HG02642 (cell line): ENCODE results near the gene AP1M1.

ENCODE experiments used
- ATAC-seq: cut with Tn5 transposase; IDR thresholded peaks from one replicate; pipeline ENCODE4 v1.9.1; 2021; ENCODE audit warnings: mild to moderate bottlenecking; ENCODE audit not compliant: unreplicated experiment, poor library complexity

AP1M1 gene

GRCh38 chr19:16206637-16207036 is 8.9 kb downstream of the AP1M1 start:
- ATAC-seq, result no peak

- ATAC-seq, result no peak
Observed at GRCh38 chr19:16207063-16207462, 9.4 kb downstream of the AP1M1 start.

GRCh38 chr19:16207490-16208025 is 9.8 kb downstream of the AP1M1 start:
- no peak for ATAC-seq

GRCh38 chr19:16208064-16208759 is 10.5 kb downstream of the AP1M1 start:
- no peak for ATAC-seq

- no peak for ATAC-seq
Observed at GRCh38 chr19:16208847-16209665, 11.3 kb downstream of the AP1M1 start.

- ATAC-seq, result no peak
Observed at GRCh38 chr19:16210168-16210567, 12.5 kb downstream of the AP1M1 start.

GRCh38 chr19:16213076-16213475 is 15.4 kb downstream of the AP1M1 start:
- no peak for ATAC-seq

GRCh38 chr19:16216744-16217670 is 19.3 kb downstream of the AP1M1 start:
- ATAC-seq, result no peak

- no peak for ATAC-seq
Observed at GRCh38 chr19:16217716-16218451, 20.2 kb downstream of the AP1M1 start.

- no peak for ATAC-seq
Observed at GRCh38 chr19:16218851-16219250, 21.1 kb downstream of the AP1M1 start.

GRCh38 chr19:16222806-16223205 is 25.1 kb downstream of the AP1M1 start:
- no peak for ATAC-seq

- no peak for ATAC-seq
Observed at GRCh38 chr19:16223746-16224145, 26.0 kb downstream of the AP1M1 start.

- no peak for ATAC-seq
Observed at GRCh38 chr19:16224293-16225045, 26.8 kb downstream of the AP1M1 start.

- no peak for ATAC-seq
Observed at GRCh38 chr19:16225279-16226183, 27.8 kb downstream of the AP1M1 start.

- no peak for ATAC-seq
Observed at GRCh38 chr19:16226184-16226591, 28.5 kb downstream of the AP1M1 start.

GRCh38 chr19:16226878-16227836 is 29.4 kb downstream of the AP1M1 start:
- ATAC-seq, result no peak
